Activated T-cell treated with anti-CD3 and anti-CD28 coated beads for 1 hour (primary cell): ENCODE measurements around the gene PRKD3.
A peak's percentile ranks its signal among the peaks of the same experiment; 100 is the strongest.

ENCODE experiments used
- DNase-seq: peaks from one replicate; pipeline ENCODE4 v3.0.0-alpha.2; 2020; ENCODE audit warnings: low read depth

Gene PRKD3

GRCh38 chr2:37343537-37344434 lies 19.2 kb upstream of the PRKD3 start:
- no peak for DNase-seq

GRCh38 chr2:37342591-37343220 lies 18.1 kb upstream of the PRKD3 start:
- no peak for DNase-seq

- DNase-seq = no peak
These were observed 16.0 kb upstream of the PRKD3 start for GRCh38 chr2:37340637-37341036.

- no peak for DNase-seq
These were observed 14.3 kb upstream of the PRKD3 start for GRCh38 chr2:37338933-37339332.

GRCh38 chr2:37337620-37338280 lies 13.1 kb upstream of the PRKD3 start:
- DNase-seq = no peak

- DNase-seq = no peak
These were observed 11.0 kb upstream of the PRKD3 start for GRCh38 chr2:37335604-37336003.

GRCh38 chr2:37333256-37333655 lies 8.6 kb upstream of the PRKD3 start:
- DNase-seq = no peak

GRCh38 chr2:37332560-37332959 lies 7.9 kb upstream of the PRKD3 start:
- no peak for DNase-seq

GRCh38 chr2:37330681-37331080 lies 6.0 kb upstream of the PRKD3 start:
- no peak for DNase-seq

- no peak for DNase-seq
These were observed 2.4 kb upstream of the PRKD3 start for GRCh38 chr2:37326866-37327634.

- no peak for DNase-seq
These were observed 1.7 kb upstream of the PRKD3 start for GRCh38 chr2:37326285-37326684.

GRCh38 chr2:37325625-37326071 lies 1.0 kb upstream of the PRKD3 start:
- DNase-seq = no peak

- peak; percentile 59 for DNase-seq
These were observed 172 bp downstream of the PRKD3 start for GRCh38 chr2:37324536-37324785.

GRCh38 chr2:37323781-37324535 lies 675 bp downstream of the PRKD3 start:
- DNase-seq = peak; percentile 30

- no peak for DNase-seq
These were observed 1.4 kb downstream of the PRKD3 start for GRCh38 chr2:37323176-37323780.

- no peak for DNase-seq
These were observed 2.3 kb downstream of the PRKD3 start for GRCh38 chr2:37322368-37322767.

- DNase-seq = no peak
These were observed 3.5 kb downstream of the PRKD3 start for GRCh38 chr2:37321029-37321682.

GRCh38 chr2:37319754-37320609 lies 4.7 kb downstream of the PRKD3 start:
- no peak for DNase-seq

- no peak for DNase-seq
These were observed 6.2 kb downstream of the PRKD3 start for GRCh38 chr2:37318401-37318800.

- DNase-seq = no peak
These were observed 6.9 kb downstream of the PRKD3 start for GRCh38 chr2:37317746-37318145.
